Gastrocnemius medialis (tissue), 4 donors: Measurements from ENCODE around the gene DBNDD2.

Source experiments
- POLR2A ChIP-seq, 2 donors: fragments of 450-650 bp; IDR thresholded peaks; one replicate each; pipeline ENCODE4 v1.6.1; 2017; ENCODE audit warnings: antibody characterized with exemption in 2 of 2, mild to moderate bottlenecking in 2 of 2, moderate library complexity in 2 of 2
- TF ChIP-seq, protein P1 (sequence below), 5 experiments: fragments of 450-650 bp in 3 of 5; fragments of 200-600 bp in 2 of 5; sonication (generic) in 2 of 5; IDR thresholded peaks in 4 of 5; conservative IDR thresholded peaks in 1 of 5; 1 replicate in 4 of 5; 2 replicates in 1 of 5; pipeline ENCODE4 v1.5.1; 2016 to 2019; ENCODE audit warnings: antibody characterized with exemption in 5 of 5, mild to moderate bottlenecking in 3 of 5, moderate library complexity in 3 of 5

DNA sequence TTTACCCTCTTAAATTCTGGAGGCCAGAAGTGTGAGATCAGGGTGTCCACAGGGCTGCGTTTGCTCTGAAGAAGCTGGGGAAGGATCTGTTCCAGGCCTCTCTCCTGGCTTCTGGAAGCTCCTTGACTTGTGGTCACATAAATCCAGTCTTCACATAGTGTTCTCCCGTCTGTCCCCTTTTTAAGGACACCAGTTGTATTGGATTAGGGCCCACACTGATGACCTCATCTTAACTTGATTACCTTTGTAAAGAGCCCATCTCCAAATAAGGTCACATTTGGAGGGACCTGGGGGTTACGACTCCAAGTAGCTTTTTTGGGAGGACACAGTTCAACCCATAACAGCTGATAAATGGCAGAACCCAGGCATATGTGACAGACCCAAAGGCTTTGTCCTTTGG, 41.4 kb downstream of the DBNDD2 start:
- TF ChIP-seq, protein P1, sequence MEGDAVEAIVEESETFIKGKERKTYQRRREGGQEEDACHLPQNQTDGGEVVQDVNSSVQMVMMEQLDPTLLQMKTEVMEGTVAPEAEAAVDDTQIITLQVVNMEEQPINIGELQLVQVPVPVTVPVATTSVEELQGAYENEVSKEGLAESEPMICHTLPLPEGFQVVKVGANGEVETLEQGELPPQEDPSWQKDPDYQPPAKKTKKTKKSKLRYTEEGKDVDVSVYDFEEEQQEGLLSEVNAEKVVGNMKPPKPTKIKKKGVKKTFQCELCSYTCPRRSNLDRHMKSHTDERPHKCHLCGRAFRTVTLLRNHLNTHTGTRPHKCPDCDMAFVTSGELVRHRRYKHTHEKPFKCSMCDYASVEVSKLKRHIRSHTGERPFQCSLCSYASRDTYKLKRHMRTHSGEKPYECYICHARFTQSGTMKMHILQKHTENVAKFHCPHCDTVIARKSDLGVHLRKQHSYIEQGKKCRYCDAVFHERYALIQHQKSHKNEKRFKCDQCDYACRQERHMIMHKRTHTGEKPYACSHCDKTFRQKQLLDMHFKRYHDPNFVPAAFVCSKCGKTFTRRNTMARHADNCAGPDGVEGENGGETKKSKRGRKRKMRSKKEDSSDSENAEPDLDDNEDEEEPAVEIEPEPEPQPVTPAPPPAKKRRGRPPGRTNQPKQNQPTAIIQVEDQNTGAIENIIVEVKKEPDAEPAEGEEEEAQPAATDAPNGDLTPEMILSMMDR (IDR thresholded peaks at IDR 0.05 in 4 of 5, conservative IDR thresholded peaks at IDR 0.05 in 1 of 5), result no peak
- TF ChIP-seq POLR2A (IDR thresholded peaks at IDR 0.05), result no peak
